ENCODE measurements around the gene NUDT8.
"Not testable (repeated sequence)": the region's sequence is repeated elsewhere in the genome, so short reads cannot be mapped to it uniquely, and the experiment has no call there.

Gene NUDT8

DNA sequence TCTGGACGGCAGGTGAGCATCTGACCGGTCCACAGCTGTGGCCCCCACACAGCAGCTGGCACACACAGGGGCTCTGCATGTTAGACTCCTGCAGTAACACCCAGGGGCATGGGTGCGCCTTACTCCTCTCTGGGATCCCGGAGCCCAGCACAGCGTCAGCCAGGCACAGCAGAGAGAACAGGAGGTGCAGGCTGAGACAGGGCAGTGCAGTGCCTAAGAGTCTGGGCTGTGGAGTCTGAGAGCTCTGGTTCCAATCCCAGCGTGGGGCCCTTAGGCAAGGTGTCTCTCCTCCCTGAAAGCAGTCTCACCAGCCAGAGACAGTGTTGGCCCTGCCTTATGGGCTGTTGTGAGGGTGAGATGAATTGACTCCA is 2.3 kb downstream of the NUDT8 start:
- DNase-seq = no peak

DNA sequence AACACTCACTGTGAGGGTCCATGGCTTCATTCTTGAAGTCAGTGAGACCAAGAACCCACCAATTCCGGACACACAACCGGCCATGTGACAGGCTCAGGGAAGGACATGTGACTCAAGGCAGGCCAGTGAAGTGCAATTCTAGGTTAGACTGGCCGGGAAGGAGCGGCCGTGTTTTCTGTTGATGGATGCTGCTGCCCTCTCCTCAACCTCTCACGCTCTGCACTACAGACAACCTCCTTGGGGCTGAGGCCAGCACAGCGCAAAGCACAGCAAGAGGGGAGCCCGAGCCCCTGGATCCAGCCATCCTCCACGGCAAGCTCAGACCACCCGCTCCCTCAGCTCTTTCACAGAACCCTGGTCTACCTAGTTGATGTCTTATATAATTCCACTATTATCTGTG is 2.8 kb downstream of the NUDT8 start:
- DNase-seq = no peak

DNA sequence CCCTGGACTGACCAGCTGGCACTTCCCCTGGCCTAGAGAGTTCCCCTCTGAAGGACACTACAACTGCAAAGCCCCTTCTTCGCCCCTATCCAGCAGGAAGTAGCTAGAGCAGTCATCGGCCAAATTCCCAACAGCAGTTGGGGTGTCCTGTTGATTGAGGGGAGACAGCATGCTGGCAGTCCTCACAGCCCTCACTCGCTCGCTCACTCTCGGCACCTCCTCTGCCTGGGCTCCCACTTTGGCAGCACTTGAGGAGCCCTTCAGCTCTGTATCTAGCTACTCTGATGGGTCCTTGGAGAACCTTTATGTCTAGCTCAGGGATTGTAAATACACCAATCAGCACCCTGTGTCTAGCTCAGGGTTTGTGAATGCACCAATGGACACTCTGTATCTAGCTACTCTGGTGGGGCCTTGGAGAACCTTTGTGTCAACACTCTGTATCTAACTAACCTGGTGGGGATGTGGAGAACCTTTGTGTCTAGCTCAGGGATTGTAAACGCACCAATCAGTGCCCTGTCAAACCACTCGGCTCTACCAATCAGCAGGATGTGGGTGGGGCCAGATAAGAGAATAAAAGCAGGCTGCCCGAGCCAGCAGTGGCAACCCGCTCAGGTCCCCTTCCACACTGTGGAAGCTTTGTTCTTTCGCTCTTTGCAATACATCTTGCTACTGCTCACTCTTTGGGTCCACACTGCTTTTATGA is 3.5 kb downstream of the NUDT8 start:
- not testable (repeated sequence) for DNase-seq

DNA sequence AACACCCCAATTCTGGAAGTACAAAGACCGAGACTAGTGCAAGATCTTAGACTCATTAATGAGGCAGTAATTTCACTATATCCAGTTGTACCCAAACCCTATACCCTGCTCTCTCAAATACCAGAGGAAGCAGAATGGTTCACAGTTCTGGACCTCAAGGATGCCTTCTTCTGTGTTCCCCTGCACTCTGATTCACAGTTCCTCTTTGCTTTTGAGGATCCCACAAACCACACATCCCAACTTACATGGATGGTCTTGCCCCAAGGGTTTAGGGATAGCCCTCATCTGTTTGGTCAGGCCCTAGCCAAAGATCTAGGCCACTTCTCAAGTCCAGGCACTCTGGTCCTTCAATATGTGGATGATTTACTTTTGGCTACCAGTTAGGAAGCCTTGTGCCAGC is 5.9 kb downstream of the NUDT8 start:
- peak; percentile 52 for DNase-seq

DNA sequence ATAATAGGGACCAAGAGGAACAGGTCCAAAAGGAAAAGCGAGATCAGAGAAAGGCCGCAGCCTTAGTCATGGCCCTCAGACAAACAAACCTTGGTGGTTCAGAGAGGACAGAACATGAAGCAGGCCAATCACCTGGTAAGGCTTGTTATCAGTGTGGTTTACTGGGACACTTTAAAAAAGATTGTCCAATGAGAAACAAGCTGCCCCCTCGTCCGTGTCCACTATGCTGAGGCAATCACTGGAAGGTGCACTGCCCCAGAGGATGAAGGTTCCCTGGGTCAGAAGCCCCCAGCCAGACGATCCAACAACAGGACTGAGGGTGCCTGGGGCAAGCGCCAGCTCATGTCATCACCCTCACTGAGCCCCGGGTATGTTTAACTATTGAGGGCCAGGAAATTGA is 6.8 kb downstream of the NUDT8 start:
- not testable (repeated sequence) for DNase-seq

DNA sequence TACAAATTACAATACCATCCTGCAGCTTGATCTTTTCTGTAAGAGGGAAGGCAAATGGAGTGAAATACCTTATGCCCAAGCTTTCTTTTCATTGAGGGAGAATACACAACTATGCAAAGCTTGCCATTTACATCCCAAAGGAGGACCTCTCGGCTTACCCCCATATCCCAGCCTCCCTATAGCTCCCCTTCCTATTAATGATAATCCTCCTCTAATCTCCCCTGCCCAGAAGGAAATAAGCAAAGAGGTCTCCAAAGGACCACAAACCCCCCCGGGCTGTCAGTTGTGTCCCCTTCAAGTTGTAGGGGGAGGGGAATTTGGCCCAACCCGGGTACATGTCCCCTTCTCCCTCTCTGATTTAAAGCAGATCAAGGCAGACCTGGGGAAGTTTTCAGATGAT is 7.8 kb downstream of the NUDT8 start:
- DNase-seq = not testable (repeated sequence)

DNA sequence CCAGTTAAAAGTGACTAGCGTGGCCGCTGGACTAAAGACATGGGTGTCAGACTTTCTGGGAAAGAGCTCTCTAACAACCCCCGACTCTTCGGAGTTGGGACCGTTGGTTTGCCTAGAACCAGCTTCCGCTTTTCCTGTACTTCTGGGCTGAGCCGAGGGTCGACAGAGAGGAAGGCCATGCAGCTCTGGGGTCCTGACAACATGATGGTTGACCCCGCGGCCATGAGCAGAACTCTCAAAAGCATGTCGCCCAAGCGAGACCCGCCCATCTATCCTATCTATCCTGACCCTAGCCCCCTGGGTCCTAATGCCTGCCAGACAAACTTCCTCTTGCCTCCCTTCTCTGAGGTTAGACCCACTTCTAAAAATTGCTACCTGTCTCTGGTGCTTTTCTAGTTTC is 9.1 kb downstream of the NUDT8 start:
- DNase-seq = not testable (repeated sequence)

DNA sequence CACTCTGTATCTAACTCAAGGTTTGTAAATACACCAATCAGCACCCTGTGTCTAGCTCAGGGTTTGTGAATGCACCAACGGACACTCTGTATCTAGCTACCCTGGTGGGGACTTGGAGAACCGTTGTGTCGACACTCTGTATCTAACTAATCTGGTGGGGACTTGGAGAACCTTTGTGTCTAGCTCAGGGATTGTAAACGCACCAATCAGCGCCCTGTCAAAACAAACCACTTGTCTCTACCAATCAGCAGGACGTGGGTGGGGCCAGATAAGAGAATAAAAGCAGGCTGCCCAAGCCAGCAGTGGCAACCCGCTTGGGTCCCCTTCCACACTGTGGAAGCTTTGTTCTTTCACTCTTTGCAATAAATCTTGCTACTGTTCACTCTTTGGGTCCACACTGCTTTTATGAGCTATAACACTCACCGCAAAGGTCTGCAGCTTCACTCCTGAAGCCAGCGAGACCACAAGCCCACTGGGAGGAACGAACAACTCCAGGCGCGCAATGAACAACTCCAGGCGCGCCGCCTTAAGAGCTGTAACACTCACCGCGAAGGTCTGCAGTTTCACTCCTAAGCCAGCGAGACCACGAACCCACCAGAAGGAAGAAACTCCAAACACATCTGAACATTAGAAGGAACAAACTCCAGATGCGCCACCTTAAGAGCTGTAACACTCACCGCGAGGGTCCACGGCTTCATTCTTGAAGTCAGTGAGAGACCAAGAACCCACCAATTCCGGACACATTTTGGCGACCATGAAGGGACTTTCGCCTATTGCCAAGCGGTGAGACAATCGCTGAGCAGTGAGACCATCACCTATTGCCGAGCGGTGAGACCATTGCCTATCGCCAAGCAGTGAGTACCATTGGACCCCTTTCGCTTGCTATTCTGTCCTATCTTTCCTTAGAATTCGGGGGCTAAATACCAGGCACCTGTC is 9.8 kb downstream of the NUDT8 start:
- DNase-seq = not testable (repeated sequence)

DNA sequence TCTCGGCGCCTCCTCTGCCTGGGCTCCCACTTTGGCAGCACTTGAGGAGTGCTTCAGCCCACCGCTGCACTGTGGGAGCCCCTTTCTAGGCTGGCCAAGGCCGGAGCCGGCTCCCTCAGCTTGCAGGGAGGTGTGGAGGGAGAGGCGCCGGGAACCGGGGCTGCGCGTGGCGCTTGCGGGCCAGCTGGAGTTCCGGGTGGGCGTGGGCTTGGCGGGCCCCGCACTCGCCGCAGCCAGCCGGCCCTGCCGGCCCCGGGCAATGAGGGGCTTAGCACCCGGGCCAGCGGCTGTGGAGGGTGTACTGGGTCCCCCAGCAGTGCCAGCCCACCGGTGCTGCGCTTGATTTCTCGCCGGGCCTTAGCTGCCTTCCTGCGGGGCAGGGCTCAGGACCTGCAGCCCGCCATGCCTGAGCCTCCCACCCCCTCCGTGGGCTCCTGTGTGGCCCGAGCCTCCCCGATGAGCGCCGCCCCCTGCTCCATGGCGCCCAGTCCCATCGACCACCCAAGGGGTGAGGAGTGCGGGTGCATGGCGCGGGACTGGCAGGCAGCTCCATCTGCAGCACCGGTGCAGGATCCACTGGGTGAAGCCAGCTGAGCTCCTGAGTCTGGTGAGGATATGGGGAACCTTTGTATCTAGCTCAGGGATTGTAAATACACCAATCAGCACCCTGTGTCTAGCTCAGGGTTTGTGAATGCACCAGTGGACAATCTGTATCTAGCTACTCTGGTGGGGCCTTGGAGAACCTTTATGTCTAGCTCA is 10.7 kb downstream of the NUDT8 start:
- not testable (repeated sequence) for DNase-seq

DNA sequence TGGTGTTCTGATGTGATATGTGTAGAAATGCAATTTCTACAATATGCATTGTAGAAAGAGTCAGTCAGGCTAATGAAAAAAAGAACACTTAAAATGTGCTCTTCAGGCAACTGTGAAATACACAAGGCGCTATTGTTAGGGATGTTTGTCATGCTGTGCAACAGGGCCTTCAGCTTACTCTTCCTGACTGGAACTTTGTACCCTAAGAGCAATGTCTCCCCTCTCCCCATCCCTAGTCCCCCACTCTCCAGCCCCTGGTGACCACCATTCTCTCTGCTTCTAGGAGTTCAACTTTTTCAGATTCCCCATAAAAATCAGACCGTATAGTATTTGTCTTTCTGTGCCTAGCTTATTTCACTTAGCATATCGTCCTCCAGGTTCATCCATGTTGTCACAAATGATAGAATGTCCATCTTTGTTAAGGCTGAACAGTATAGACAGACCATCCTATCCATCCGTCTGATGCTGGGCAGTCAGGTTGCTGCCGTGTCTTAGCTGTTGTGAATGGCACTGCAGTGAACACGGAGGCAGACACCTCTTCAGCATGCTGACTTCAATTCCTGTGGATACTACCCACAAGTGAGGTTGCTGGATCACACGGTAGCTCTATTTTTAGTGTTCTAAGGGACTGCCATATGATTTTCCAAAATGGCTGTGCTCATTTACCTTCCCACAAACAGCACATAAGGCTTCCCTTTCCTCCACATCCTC is 12.3 kb downstream of the NUDT8 start:
- DNase-seq = no peak

DNA sequence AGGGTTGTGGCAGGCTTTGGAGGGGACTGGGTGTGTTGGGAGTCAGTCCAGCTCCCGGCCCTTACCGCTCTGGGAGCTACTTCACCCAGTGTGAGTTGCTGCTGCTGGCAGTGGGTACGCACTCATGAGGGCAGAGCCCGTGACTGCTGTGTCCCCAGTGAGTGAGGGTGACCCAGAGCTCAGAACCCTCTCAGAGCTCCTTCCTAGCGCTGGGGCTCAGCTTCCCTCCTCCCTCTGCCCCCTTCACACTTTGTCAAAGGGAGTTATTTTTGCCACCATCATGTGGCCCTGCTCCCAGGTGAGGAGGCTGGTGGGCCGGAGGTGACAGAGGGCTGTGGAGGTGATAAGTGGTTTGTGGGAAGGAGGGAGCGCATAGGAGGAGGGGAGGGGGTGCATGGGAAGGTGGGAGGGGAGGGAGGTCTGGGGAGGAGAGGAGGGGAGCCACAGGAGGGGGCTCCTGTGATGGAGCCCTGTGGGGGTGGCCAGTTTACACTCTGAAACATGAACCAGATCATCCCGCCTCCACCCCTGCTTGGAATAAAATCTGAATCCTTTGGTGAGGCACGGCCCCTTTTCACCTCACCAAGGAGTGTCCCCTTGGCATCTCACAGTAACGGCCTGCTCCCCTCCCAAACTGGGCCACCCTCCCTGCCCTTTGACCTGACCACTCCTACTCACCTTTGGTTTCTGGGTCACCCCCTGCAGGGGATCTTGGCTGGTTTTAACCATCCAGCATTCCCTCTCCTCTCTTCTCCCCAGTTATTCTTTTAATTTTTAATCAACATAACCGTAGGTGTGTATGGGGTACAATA is 13.1 kb downstream of the NUDT8 start:
- DNase-seq = no peak

DNA sequence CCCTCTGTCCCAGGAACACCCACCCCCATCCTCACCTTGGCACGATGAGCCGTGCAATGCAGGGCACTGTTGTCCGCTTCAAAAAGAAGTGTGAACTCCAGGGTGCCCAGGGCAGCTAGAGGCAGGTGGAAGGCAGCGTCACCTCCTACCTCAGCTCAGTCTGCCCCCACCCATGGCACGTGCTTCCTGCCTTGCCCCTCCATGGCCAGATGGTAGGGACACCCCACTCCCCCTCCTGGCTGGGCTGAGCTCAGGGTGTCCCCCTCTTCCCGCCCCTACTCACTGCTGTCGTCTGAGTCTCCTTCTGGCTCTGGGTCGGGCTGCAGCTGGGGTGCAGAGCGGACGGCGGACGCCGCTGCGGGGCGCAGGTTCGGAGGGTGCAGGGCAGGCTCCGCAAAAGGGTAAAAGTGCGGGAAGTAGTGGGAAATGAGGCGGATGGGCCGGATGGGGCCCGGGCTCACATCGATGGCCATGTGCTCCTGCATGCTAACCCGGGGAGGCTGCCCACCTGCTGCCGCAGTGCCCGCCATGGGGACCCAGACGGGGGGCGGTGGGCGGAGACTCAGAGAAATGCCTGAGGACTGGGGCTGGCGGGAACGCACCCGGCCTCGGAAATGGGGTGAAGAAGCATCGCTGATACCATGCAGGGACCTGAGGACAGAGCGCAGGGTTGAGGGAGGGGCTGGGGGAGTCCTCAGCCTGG is 13.9 kb downstream of the NUDT8 start:
- no peak for DNase-seq

DNA sequence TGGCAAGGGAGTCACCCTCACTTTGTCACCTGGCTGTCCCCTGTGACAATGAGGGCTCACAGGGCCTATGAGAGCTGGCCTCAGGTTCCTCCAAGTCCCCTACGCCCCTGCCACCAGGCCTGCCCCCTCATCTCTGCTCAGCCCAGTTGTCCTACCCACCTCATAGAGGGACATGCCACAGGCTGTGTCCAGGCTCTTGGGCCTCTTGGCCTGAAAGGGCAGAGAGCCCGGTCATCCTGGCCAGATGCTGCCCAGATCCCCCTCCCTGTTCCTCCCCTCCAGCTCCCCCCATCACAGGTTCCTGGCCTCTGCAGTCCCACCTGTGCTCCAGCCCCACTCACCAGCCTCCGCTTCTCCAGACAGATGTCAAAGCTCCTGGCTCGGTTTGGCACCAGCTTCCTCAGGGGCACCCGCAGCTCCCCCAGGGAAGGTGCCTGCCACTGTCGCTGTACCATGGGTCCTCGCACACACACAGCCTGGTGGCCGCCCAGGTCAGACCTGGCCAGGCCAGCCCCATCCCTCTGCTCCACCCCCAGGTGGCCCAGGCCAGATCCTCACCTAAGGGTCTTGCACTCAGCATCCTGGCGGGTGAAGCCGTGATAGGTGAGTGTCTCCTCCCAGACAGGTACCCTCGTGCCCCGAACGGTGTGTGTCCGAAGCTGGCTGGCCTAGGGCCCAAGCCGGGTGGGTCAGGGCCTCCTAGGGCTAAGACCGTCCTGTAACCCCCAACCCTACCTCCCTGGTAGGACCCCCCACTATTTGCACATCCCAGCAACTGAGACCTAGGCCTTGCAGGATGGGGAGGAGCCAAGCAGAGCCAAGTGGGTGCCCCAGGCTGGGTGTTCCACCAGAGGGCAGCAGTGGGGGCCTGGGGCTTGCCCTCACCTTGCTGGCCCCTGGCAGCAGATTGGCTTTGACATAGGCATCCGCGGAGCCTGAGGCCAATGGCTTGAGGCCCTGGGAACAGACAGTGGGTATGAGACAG is 14.7 kb downstream of the NUDT8 start:
- peak; percentile 21 for DNase-seq

DNA sequence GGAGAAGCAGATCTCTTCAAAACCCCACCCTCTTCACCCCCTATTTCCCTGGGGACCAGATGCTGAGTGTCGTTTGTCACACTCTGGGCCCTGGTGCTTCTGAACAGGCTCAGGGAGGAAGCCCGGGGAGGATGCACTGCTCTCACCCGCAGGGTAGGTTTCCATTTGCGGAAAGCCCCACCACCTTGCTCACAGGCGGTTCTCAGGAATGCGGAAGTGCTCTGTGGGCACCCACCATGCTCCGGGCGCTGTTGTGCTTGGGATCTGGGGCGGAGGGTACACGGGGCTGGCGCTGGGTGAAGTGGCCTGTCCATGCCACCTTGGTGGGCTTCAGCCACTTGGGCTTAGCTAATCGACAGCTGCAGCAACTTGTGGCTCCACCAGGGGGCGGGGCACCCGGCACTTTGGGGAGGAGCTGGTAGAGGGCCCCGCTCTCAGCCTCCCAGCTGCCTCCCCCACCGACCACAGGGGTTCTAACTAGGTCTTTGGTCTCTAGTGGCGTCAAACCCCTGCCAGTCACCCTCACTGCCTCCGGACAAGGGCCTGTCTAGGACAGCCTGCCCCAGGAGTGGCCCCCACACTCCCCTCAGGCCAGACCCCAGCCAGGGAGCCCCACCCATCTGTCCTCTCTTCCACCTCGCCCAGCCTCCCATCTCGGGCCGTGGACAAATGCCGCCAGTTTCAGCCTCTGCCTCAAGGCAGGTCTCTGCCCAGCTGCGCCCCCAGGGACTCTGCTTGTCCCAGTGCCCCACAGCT is 15.6 kb downstream of the NUDT8 start:
- DNase-seq = peak; percentile 87

DNA sequence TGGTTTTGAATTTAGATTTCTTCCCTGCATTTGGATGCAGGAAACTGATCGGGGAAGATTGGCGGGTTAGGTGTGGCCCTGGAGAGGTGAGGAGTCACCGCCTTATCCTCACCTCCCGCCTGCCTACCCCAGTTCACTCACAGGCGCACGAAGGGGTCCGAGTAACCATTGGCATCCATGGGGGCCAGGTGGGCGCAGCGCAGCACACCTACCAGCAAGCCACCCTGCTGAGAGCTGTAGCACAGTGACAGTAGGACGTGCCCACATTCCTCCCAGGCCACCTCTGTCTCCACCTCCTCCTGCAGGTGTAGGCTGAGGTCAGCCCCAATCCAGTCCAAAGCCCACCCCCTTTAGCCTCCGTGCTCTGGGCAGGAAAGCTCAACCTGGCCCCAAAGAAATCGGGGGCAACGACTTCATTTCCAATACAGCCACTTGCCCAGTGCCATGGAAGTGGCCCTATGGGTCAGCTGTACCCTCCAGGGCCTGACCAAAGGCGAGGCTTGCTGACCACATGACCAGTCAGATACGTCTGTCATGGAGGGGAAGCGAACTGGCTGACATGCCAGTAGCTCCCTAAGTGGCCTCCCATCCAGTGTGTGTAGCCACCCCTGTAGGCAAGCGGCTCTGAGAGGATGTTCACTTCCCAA is 16.3 kb downstream of the NUDT8 start:
- DNase-seq = no peak

DNA sequence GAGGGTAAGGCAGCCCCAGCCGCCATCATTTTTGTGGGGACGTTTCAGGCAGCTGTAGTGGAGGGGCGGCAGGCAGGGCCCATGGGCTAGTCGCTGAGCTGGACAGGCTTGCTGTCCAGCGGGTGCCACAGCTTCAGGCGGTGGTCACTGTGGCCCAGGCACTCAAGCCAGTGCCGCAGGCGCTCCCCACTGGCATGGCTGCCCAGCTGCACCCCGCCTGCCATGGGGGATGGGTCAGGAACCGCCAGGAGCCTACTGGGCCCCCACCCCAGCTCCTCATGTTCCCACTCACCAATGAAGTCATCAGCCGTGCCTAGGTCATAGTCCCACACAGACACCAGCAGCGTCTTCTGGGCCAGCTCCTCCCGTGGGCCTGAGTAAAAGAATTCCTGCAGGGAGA is 17.0 kb downstream of the NUDT8 start:
- no peak for DNase-seq

DNA sequence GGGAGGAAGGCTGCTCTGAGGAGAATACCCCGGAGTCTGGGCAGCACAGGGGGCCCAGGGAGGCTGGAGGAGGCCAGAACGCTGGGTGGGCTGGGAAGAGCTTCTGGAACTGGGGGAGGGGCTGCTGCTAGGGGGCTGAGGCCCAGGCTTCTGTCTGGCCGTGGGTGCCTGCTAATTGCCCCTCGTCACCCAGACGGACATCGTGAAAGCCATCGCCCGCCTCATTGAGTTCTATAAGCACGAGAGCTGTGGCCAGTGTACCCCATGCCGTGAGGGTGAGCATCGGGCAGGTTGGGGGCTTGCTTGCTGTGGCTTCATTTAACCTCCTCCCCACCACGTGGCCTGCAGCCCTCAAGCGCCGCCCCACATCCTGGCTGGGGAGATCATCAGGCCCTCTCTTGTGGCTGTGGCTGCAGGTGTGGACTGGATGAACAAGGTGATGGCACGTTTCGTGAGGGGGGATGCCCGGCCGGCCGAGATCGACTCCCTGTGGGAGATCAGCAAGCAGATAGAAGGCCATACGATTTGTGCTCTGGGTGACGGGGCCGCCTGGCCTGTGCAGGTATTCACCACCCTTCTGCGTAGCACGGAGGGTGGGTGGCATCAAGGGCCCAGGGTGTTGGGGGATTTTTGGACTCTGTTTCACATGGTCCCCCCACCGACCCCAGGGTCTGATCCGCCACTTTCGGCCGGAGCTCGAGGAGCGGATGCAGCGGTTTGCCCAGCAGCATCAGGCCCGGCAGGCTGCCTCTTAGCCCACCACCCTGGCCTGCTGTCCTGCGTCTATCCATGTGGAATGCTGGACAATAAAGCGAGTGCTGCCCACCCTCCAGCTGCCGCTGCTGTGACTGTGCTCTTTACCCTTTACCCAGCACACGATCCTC is 17.8 kb downstream of the NUDT8 start:
- DNase-seq = no peak

DNA sequence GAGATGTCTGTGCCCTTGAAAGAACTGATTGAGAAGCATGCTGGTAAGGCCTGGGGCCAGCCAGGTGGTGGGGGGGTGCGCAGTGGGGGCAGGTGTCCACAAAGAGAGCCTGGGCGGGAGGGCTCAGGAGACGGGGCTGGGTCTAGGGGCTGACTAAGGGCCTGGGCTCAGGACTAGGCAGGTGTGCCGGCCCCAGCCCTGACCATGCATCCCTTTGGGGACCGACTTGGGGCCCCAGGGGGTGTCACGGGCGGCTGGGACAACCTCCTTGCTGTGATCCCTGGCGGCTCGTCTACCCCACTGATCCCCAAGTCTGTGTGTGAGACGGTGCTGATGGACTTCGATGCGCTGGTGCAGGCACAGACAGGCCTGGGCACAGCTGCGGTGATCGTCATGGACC is 18.6 kb downstream of the NUDT8 start:
- no peak for DNase-seq
